NOMO-1 (cell line): Measurements from ENCODE around the gene HLA-A.
A peak's percentile ranks its signal among the peaks of the same experiment; 100 is the strongest.
"Not testable (repeated sequence)": the region's sequence is repeated elsewhere in the genome, so short reads cannot be mapped to it uniquely, and the experiment has no call there.

Source experiments
- DNase-seq, 2 experiments: peaks; one replicate each; lab custom pipeline; 2025; ENCODE audit not compliant: unreplicated experiment in 2 of 2; lab: John Stamatoyannopoulos, UW

HLA-A gene

GRCh38 chr6:29942275-29943052 lies at the start of gene HLA-A:
HLA-A (plus strand) TSS chr6:29942532; CDS start chr6:29942554, 22 bp downstream.
- peak; percentile 75 to 91 for DNase-seq

GRCh38 chr6:29892696-29893095 lies 49.6 kb upstream of the HLA-A start:
- no peak for DNase-seq

DNA sequence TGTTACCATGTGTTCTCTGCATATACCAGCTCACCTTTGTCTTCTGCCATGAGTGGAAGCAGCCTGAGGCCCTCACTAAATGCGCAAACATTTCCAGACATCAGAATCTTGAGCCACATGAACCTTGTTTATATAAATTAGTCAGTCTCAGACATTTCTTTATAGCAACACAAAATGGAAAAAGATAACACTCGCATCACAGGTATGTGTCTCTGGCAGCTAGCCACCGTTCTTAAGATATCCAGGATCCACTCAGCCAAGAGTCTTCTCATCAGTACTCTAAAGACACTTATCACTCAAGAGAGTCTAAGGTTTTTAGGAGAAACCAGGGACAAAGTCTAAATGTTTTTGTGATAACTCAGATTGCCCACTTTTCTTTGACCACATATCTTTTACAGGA lies 43.1 kb upstream of the HLA-A start:
- no peak for DNase-seq

- no peak for DNase-seq
Measured at GRCh38 chr6:29905286-29905685, 37.0 kb upstream of the HLA-A start.

GRCh38 chr6:29907637-29908340 lies 34.5 kb upstream of the HLA-A start:
- no peak for DNase-seq

DNA sequence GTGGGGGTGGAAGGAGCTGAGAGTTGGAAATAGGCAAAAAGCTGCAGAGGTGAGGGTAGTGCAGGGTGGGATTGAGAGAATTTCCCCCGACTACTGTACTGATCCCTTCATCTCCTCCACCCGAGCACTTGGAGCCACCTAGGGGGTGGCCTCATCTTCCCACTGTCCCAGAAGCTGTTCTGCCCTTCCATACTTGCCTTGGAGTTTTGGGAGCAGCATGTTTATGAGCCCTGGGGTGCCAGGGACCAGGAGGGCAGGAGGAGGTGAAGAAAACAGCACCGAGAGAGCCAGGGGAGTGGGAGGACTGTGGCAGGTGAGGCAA lies 34.0 kb upstream of the HLA-A start:
- no peak for DNase-seq

- no peak for DNase-seq
Measured at GRCh38 chr6:29908710-29909109, 33.6 kb upstream of the HLA-A start.

GRCh38 chr6:29909985-29910384 lies 32.3 kb upstream of the HLA-A start:
- no peak for DNase-seq

GRCh38 chr6:29912840-29913239 lies 29.5 kb upstream of the HLA-A start:
- DNase-seq = no peak

- DNase-seq = no peak
Measured at GRCh38 chr6:29916741-29917140, 25.6 kb upstream of the HLA-A start.

DNA sequence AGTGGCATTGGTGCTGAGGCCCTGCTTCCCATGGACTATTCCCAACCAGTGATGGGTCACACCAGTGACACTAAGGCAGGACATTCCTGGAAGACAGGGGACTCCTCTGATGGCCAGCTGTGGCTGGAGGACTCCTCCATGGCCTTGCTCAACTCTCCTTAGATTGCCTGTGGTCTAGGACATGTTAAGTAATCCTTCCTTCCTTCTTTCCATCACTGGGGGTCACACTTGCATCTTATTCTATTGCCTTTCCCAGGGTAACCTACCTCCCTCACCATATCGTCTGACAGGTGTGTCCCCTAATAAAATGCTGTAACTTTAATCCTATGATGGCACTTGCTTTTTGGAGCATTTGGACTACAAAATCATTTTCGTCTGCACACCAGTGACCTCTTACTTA lies 24.5 kb upstream of the HLA-A start:
- DNase-seq = peak in 1 of 2 experiments; percentile 11

GRCh38 chr6:29919506-29920445 lies 22.6 kb upstream of the HLA-A start:
- DNase-seq = no peak

DNA sequence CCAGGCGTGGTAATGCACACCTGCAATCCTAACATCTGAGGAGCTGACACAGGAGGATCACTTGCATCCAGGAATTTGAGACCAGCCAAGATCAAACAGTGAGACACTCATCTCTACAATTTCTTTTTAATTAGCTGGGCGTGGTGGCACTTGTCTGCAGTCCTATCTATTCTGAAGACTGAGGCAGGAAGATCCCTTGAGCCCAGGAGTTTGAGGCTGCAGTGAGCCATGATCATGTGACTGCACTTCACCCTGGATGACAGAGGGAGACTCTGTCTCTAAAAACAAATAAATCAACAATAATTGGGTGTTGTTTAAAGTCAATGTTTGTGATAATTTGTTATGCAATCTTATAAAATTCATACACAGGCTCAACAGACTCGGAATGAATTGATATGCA lies 18.0 kb upstream of the HLA-A start:
- no peak for DNase-seq

- DNase-seq = no peak
Measured at GRCh38 chr6:29924731-29925130, 17.6 kb upstream of the HLA-A start.

DNA sequence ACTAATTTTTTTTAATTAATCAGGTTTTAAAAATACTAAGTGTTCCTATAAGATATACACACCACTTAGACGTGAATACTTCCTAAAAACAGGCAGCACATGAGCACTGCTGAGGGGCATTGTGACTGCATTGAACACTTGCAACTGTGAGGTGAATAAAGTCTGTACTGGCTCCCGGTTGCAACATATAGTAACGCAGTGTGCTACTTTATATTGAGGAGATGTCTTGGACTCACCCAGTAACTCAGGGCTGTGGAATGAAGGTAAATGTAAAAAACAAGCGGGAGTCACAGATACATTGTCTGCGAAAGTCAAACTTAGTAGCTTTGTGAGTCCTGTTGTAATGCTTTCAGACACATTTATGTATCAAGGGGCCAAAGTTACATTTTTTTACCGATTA lies 17.0 kb upstream of the HLA-A start:
- DNase-seq = no peak

- DNase-seq = no peak
Measured at GRCh38 chr6:29925727-29926412, 16.5 kb upstream of the HLA-A start.

- peak; percentile 66 to 82 for DNase-seq
Measured at GRCh38 chr6:29926413-29927274, 15.7 kb upstream of the HLA-A start.

DNA sequence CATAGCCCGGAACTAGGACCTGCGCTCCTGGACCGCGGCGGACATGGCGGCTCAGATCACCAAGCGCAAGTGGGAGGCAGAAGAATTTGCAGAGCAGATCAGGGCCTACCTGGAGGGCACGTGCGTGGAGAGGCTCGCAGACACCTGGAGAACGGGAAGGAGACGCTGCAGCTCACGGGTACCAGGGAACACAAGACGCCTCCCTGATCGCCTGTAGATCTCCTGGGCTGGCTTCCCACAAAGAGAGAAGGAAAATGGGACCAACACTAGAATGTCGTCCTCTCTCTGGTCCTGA lies 15.1 kb upstream of the HLA-A start:
- DNase-seq = no peak

- DNase-seq = no peak
Measured at GRCh38 chr6:29927841-29928388, 14.4 kb upstream of the HLA-A start.

- not testable (repeated sequence) for DNase-seq
Measured at GRCh38 chr6:29930047-29930446, 12.3 kb upstream of the HLA-A start.
